ENCODE results near the gene TECPR2.

TECPR2 gene

GRCh38 chr14:102338724-102339123 is 24.0 kb upstream of the TECPR2 start:
- no peak for DNase-seq (ENCODE audit: low read depth in 1 of 2, low spot score in 1 of 2)
- H3K27ac ChIP-seq (replicated peaks) = no peak overlapping the region
- H3K4me3 ChIP-seq (replicated peaks; ENCODE audit: insufficient read depth, low read length) = no peak overlapping the region
- H3K27me3 ChIP-seq (ENCODE audit: insufficient read depth, poor library complexity, severe bottlenecking) = no peaks in the 10 kb centered on the region
- no peak for TF ChIP-seq SPI1 (IDR thresholded peaks at IDR 0.05; ENCODE audit: borderline replicate concordance, low read depth)
- no peak for TF ChIP-seq POLR2AphosphoS5 (IDR thresholded peaks at IDR 0.05; ENCODE audit: low read depth)
- TF ChIP-seq CTCF (IDR thresholded peaks at IDR 0.05; ENCODE audit: insufficient read depth, low read length) = no peak
- TF ChIP-seq GABPA (IDR thresholded peaks at IDR 0.05; ENCODE audit: low read depth) = no peak
- TF ChIP-seq, protein P1, sequence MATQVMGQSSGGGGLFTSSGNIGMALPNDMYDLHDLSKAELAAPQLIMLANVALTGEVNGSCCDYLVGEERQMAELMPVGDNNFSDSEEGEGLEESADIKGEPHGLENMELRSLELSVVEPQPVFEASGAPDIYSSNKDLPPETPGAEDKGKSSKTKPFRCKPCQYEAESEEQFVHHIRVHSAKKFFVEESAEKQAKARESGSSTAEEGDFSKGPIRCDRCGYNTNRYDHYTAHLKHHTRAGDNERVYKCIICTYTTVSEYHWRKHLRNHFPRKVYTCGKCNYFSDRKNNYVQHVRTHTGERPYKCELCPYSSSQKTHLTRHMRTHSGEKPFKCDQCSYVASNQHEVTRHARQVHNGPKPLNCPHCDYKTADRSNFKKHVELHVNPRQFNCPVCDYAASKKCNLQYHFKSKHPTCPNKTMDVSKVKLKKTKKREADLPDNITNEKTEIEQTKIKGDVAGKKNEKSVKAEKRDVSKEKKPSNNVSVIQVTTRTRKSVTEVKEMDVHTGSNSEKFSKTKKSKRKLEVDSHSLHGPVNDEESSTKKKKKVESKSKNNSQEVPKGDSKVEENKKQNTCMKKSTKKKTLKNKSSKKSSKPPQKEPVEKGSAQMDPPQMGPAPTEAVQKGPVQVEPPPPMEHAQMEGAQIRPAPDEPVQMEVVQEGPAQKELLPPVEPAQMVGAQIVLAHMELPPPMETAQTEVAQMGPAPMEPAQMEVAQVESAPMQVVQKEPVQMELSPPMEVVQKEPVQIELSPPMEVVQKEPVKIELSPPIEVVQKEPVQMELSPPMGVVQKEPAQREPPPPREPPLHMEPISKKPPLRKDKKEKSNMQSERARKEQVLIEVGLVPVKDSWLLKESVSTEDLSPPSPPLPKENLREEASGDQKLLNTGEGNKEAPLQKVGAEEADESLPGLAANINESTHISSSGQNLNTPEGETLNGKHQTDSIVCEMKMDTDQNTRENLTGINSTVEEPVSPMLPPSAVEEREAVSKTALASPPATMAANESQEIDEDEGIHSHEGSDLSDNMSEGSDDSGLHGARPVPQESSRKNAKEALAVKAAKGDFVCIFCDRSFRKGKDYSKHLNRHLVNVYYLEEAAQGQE (IDR thresholded peaks at IDR 0.05; ENCODE audit: insufficient replicate concordance, low read depth) = no peak

- no peaks in the 10 kb centered on the region for H3K27me3 ChIP-seq (ENCODE audit: insufficient read depth, poor library complexity, severe bottlenecking)
- H3K4me3 ChIP-seq (replicated peaks; ENCODE audit: insufficient read depth, low read length) = no peak overlapping the region
- H3K27ac ChIP-seq (replicated peaks) = no peak overlapping the region
- DNase-seq (ENCODE audit: low read depth in 1 of 2, low spot score in 1 of 2) = no peak
- TF ChIP-seq CTCF (IDR thresholded peaks at IDR 0.05; ENCODE audit: insufficient read depth, low read length) (no peak), GABPA (IDR thresholded peaks at IDR 0.05; ENCODE audit: low read depth) (no peak), SPI1 (IDR thresholded peaks at IDR 0.05; ENCODE audit: borderline replicate concordance, low read depth) (no peak), POLR2AphosphoS5 (IDR thresholded peaks at IDR 0.05; ENCODE audit: low read depth) (no peak)
- TF ChIP-seq, protein P1 (IDR thresholded peaks at IDR 0.05; ENCODE audit: insufficient replicate concordance, low read depth) = no peak
Measured at GRCh38 chr14:102341566-102341965, 21.2 kb upstream of the TECPR2 start.

GRCh38 chr14:102342238-102342637 is 20.5 kb upstream of the TECPR2 start:
- H3K27ac ChIP-seq (replicated peaks) = no peak overlapping the region
- no peak for DNase-seq (ENCODE audit: low read depth in 1 of 2, low spot score in 1 of 2)
- no peaks in the 10 kb centered on the region for H3K27me3 ChIP-seq (ENCODE audit: insufficient read depth, poor library complexity, severe bottlenecking)
- no peak for TF ChIP-seq GABPA (IDR thresholded peaks at IDR 0.05; ENCODE audit: low read depth)
- H3K4me3 ChIP-seq (replicated peaks; ENCODE audit: insufficient read depth, low read length) = no peak overlapping the region

- no peak overlapping the region for H3K27ac ChIP-seq (replicated peaks)
- TF ChIP-seq POLR2AphosphoS5 (IDR thresholded peaks at IDR 0.05; ENCODE audit: low read depth) (no peak), CTCF (IDR thresholded peaks at IDR 0.05; ENCODE audit: insufficient read depth, low read length) (no peak), SPI1 (IDR thresholded peaks at IDR 0.05; ENCODE audit: borderline replicate concordance, low read depth) (no peak), GABPA (IDR thresholded peaks at IDR 0.05; ENCODE audit: low read depth) (no peak)
- TF ChIP-seq, protein P1 (IDR thresholded peaks at IDR 0.05; ENCODE audit: insufficient replicate concordance, low read depth) = no peak
- no peak for DNase-seq (ENCODE audit: low read depth in 1 of 2, low spot score in 1 of 2)
- H3K27me3 ChIP-seq (ENCODE audit: insufficient read depth, poor library complexity, severe bottlenecking) = no peaks in the 10 kb centered on the region
- H3K4me3 ChIP-seq (replicated peaks; ENCODE audit: insufficient read depth, low read length) = no peak overlapping the region
Measured at GRCh38 chr14:102344084-102344483, 18.7 kb upstream of the TECPR2 start.
